ENCODE results near the gene PUM2.

GRCh38 chr2:20303966-20304365 is 46.7 kb downstream of the PUM2 start:
- no peak for TF ChIP-seq CTCF (IDR thresholded peaks at IDR 0.05; ENCODE audit: low read length)
- no peak for TF ChIP-seq EZH2 (optimal IDR thresholded peaks at IDR 0.05; ENCODE audit: low read depth, low read length)

All from MM.1S (cell line).